ENCODE data around the gene CSAG2. TPM values are rescaled to one million over a fixed set of nuclear protein-coding genes. Genes with fewer than 3 reads are reported as not detected.
"Not testable (repeated sequence)": the region's sequence is repeated elsewhere in the genome, so short reads cannot be mapped to it uniquely, and the experiment has no call there.

The CSAG2 gene
- total RNA-seq, 1 donor from 2014 or later, result 0.38 TPM

GRCh38 chrX:152733261-152733975 is 24.3 kb upstream of the CSAG2 start, which contains the start of the genes CSAG1 and MAGEA12:
Gene CSAG1, minus strand, starts transcription at chrX:152733721. Its CDS starts 1,261 bp downstream, at chrX:152732460.
Gene MAGEA12, plus strand, starts transcription at chrX:152733757. Its CDS starts 2,405 bp downstream, at chrX:152736162.
- no peaks in the 10 kb centered on the region for H3K4me1 Mint-ChIP-seq (ENCODE audit: low read depth)
- H3K27ac Mint-ChIP-seq, result no peak within 1 kb of the TSS
- H3K4me3 Mint-ChIP-seq (ENCODE audit: low read depth), result no peak within 1 kb of the TSS
- no peak for DNase-seq (ENCODE audit: low spot score, unreplicated experiment)
- H3K36me3 Mint-ChIP-seq (ENCODE audit: insufficient read depth), result no peaks in the 10 kb centered on the region
- H3K9me3 Mint-ChIP-seq (ENCODE audit: low read depth), result peaks cover 17% of the 10 kb centered on the region
- no peaks in the 10 kb centered on the region for H3K27me3 Mint-ChIP-seq
- TF ChIP-seq CTCF (IDR thresholded peaks at IDR 0.05; ENCODE audit: unreplicated experiment), result no peak

- Mint-ChIP-seq H3K4me3 (ENCODE audit: low read depth) (no peak overlapping the region), H3K36me3 (ENCODE audit: insufficient read depth) (no peaks in the 10 kb centered on the region), H3K27me3 (no peaks in the 10 kb centered on the region), H3K27ac (no peak overlapping the region), H3K4me1 (ENCODE audit: low read depth) (no peaks in the 10 kb centered on the region), H3K9me3 (ENCODE audit: low read depth) (peaks cover 14% of the 10 kb centered on the region)
- TF ChIP-seq CTCF (IDR thresholded peaks at IDR 0.05; ENCODE audit: unreplicated experiment), result no peak
- no peak for DNase-seq (ENCODE audit: low spot score, unreplicated experiment)
Observed at GRCh38 chrX:152725409-152725808, 16.3 kb upstream of the CSAG2 start.

- not testable (repeated sequence) for DNase-seq (ENCODE audit: low spot score, unreplicated experiment); H3K36me3 Mint-ChIP-seq (ENCODE audit: insufficient read depth); H3K4me3 Mint-ChIP-seq (ENCODE audit: low read depth); H3K27me3 Mint-ChIP-seq; H3K27ac Mint-ChIP-seq; H3K9me3 Mint-ChIP-seq (ENCODE audit: low read depth); H3K4me1 Mint-ChIP-seq (ENCODE audit: low read depth)
Observed at GRCh38 chrX:152713815-152714787, 5.0 kb upstream of the CSAG2 start, which contains the start of gene MAGEA2B. Gene MAGEA2B, plus strand, starts transcription at chrX:152714628. Its CDS starts 2,479 bp downstream, at chrX:152717107.

GRCh38 chrX:152713195-152713594 is 4.1 kb upstream of the CSAG2 start:
- not testable (repeated sequence) for H3K9me3 Mint-ChIP-seq (ENCODE audit: low read depth)

GRCh38 chrX:152706500-152706899 is 2.6 kb downstream of the CSAG2 start:
- not testable (repeated sequence) for H3K27me3 Mint-ChIP-seq; DNase-seq (ENCODE audit: low spot score, unreplicated experiment); H3K4me1 Mint-ChIP-seq (ENCODE audit: low read depth); H3K9me3 Mint-ChIP-seq (ENCODE audit: low read depth); H3K36me3 Mint-ChIP-seq (ENCODE audit: insufficient read depth); H3K27ac Mint-ChIP-seq; H3K4me3 Mint-ChIP-seq (ENCODE audit: low read depth)

More at GRCh38 chrX:152713195-152713594, 4.1 kb upstream of the CSAG2 start:
- not testable (repeated sequence) for H3K36me3 Mint-ChIP-seq (ENCODE audit: insufficient read depth); H3K27me3 Mint-ChIP-seq; H3K4me3 Mint-ChIP-seq (ENCODE audit: low read depth); DNase-seq (ENCODE audit: low spot score, unreplicated experiment); H3K27ac Mint-ChIP-seq; H3K4me1 Mint-ChIP-seq (ENCODE audit: low read depth)

GRCh38 chrX:152700390-152700789 is 8.7 kb downstream of the CSAG2 start:
- not testable (repeated sequence) for H3K27ac Mint-ChIP-seq; H3K4me3 Mint-ChIP-seq (ENCODE audit: low read depth); H3K4me1 Mint-ChIP-seq (ENCODE audit: low read depth); H3K27me3 Mint-ChIP-seq; DNase-seq (ENCODE audit: low spot score, unreplicated experiment); H3K9me3 Mint-ChIP-seq (ENCODE audit: low read depth); H3K36me3 Mint-ChIP-seq (ENCODE audit: insufficient read depth)

GRCh38 chrX:152697952-152698931 is 10.8 kb downstream of the CSAG2 start, which contains the start of gene MAGEA3:
Gene MAGEA3, plus strand, starts transcription at chrX:152698794. Its CDS starts 2,039 bp downstream, at chrX:152700833.
- H3K4me3 Mint-ChIP-seq (ENCODE audit: low read depth); H3K27ac Mint-ChIP-seq; H3K36me3 Mint-ChIP-seq (ENCODE audit: insufficient read depth); H3K9me3 Mint-ChIP-seq (ENCODE audit: low read depth); H3K4me1 Mint-ChIP-seq (ENCODE audit: low read depth); H3K27me3 Mint-ChIP-seq; DNase-seq (ENCODE audit: low spot score, unreplicated experiment): not testable (repeated sequence)

- DNase-seq (ENCODE audit: low spot score, unreplicated experiment), result not testable (repeated sequence)
Observed at GRCh38 chrX:152681012-152681411, 28.1 kb downstream of the CSAG2 start.

GRCh38 chrX:152674652-152675051 is 34.4 kb downstream of the CSAG2 start:
- peaks cover 14% of the 10 kb centered on the region for H3K9me3 Mint-ChIP-seq (ENCODE audit: low read depth)
- H3K27me3 Mint-ChIP-seq, result peaks cover 16% of the 10 kb centered on the region
- not testable (repeated sequence) for H3K4me1 Mint-ChIP-seq (ENCODE audit: low read depth); H3K27ac Mint-ChIP-seq; H3K4me3 Mint-ChIP-seq (ENCODE audit: low read depth); DNase-seq (ENCODE audit: low spot score, unreplicated experiment); H3K36me3 Mint-ChIP-seq (ENCODE audit: insufficient read depth)

More at GRCh38 chrX:152681012-152681411, 28.1 kb downstream of the CSAG2 start:
- H3K9me3 Mint-ChIP-seq (ENCODE audit: low read depth); H3K27ac Mint-ChIP-seq; H3K27me3 Mint-ChIP-seq; H3K4me1 Mint-ChIP-seq (ENCODE audit: low read depth); H3K4me3 Mint-ChIP-seq (ENCODE audit: low read depth); H3K36me3 Mint-ChIP-seq (ENCODE audit: insufficient read depth): not testable (repeated sequence)

Data from progenitor cell of endocrine pancreas (in vitro differentiated cells).